AG09309 (cell line): ENCODE measurements around the gene MAP3K13.

Experiments
- DNase-seq: peaks from one replicate; pipeline ENCODE4 v3.0.0-alpha.2; 2010; ENCODE audit warnings: low read depth
- H3K4me3 ChIP-seq: 2 replicates; pipeline ENCODE4 v1.5.1; 2011; ENCODE audit warnings: mild to moderate bottlenecking, low read depth, low read length, moderate library complexity; ENCODE audit not compliant: control insufficient read depth
- TF ChIP-seq, protein P1 (sequence below): IDR thresholded peaks from 2 replicates; pipeline ENCODE4 v1.5.1; 2011; ENCODE audit warnings: mild to moderate bottlenecking, low read depth, low read length, inconsistent platforms; ENCODE audit not compliant: insufficient read depth, control insufficient read depth; ENCODE audit errors: missing control alignments

Gene MAP3K13

GRCh38 chr3:185397676-185398075, 34.7 kb downstream of the MAP3K13 start:
- no peak overlapping the region for H3K4me3 ChIP-seq
- TF ChIP-seq, protein P1, sequence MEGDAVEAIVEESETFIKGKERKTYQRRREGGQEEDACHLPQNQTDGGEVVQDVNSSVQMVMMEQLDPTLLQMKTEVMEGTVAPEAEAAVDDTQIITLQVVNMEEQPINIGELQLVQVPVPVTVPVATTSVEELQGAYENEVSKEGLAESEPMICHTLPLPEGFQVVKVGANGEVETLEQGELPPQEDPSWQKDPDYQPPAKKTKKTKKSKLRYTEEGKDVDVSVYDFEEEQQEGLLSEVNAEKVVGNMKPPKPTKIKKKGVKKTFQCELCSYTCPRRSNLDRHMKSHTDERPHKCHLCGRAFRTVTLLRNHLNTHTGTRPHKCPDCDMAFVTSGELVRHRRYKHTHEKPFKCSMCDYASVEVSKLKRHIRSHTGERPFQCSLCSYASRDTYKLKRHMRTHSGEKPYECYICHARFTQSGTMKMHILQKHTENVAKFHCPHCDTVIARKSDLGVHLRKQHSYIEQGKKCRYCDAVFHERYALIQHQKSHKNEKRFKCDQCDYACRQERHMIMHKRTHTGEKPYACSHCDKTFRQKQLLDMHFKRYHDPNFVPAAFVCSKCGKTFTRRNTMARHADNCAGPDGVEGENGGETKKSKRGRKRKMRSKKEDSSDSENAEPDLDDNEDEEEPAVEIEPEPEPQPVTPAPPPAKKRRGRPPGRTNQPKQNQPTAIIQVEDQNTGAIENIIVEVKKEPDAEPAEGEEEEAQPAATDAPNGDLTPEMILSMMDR: no peak
- no peak for DNase-seq

GRCh38 chr3:185399737-185400667, 37.1 kb downstream of the MAP3K13 start:
- no peak overlapping the region for H3K4me3 ChIP-seq

DNA sequence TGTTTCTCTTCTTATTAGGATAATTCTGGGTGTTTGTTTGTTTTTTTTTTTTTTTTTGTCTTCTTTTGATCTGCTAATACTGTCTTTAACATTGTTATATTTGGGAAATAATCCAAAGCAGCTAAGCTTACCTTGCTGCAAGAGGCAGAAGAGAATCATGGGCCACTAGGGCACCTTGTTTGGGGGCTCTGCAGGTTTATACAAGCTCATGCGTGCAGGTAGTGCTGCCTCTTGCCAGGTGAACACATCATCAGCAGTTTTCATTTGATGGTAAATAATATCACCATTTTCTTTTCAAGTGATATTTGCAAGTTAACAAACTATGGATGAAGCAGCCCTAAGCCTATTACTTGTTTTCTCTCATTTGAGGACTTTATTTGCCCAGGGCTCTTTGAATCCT, 37.9 kb downstream of the MAP3K13 start:
- TF ChIP-seq, protein P1: no peak
- DNase-seq: no peak
- no peak overlapping the region for H3K4me3 ChIP-seq

More at GRCh38 chr3:185399737-185400667, 37.1 kb downstream of the MAP3K13 start:
- DNase-seq: no peak
- TF ChIP-seq, protein P1: no peak

GRCh38 chr3:185401319-185401955, 38.5 kb downstream of the MAP3K13 start:
- DNase-seq: no peak
- TF ChIP-seq, protein P1: no peak
- H3K4me3 ChIP-seq: no peak overlapping the region

DNA sequence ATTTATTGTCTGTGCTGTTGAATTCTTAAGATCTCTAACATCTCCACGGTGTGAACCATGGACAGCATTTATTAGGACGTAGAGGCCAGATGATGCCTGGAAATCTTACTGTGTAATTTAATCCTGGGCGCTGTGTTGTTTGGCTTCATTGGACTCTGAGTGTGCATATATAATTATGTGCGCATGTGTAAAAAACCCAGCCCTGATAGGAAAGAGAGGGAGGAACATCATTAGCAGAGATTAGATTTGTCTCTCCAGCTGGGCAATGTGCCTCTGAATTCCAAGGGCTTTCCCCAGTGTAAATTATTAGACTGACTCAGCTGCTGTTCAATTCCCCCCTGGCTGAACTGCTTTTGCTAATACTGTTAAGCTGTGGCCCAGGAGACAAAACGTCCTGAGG, 39.6 kb downstream of the MAP3K13 start:
- no peak overlapping the region for H3K4me3 ChIP-seq
- TF ChIP-seq, protein P1: no peak
- no peak for DNase-seq

- DNase-seq: no peak
- no peak overlapping the region for H3K4me3 ChIP-seq
- TF ChIP-seq, protein P1: no peak
Observed at GRCh38 chr3:185403002-185403401, 40.1 kb downstream of the MAP3K13 start.
